ENCODE measurements around the gene CADPS.

GRCh38 chr3:62569609-62570008 is 305.6 kb downstream of the CADPS start:
- TF ChIP-seq RXRA (IDR thresholded peaks at IDR 0.05; ENCODE audit: borderline replicate concordance, low read depth): no peak
- TF ChIP-seq CTCF (IDR thresholded peaks at IDR 0.05): no peak

Data from SK-N-SH (cell line).